Epithelial cell of proximal tubule (primary cell): Measurements from ENCODE around the gene ECHS1. TPM values are rescaled to one million over a fixed set of nuclear protein-coding genes. Genes with fewer than 3 reads are reported as not detected.
"Not testable (repeated sequence)": the region's sequence is repeated elsewhere in the genome, so short reads cannot be mapped to it uniquely, and the experiment has no call there.

Source experiments
- DNase-seq: peaks from one replicate; pipeline ENCODE4 v3.0.0-alpha.2; 2011; ENCODE audit warnings: low read depth
- H3K4me3 ChIP-seq: 2 replicates; pipeline ENCODE4 v1.5.1; 2011; ENCODE audit warnings: low read depth, mild to moderate bottlenecking, low read length
- total RNA-seq: library from RNA; depleted of rRNA; stranded (reverse); fragments of >200 nt; gene quantifications from 2 replicates; pipeline ENCODE4 v1.2.3, GENCODE V29; 2015
- TF ChIP-seq, protein P1 (sequence below): conservative IDR thresholded peaks from 2 replicates; pipeline ENCODE4 v1.5.1; 2012; ENCODE audit warnings: low read depth, mild to moderate bottlenecking, low read length

The ECHS1 gene
- total RNA-seq, 1 donor from 2014 or later = 130 TPM

DNA sequence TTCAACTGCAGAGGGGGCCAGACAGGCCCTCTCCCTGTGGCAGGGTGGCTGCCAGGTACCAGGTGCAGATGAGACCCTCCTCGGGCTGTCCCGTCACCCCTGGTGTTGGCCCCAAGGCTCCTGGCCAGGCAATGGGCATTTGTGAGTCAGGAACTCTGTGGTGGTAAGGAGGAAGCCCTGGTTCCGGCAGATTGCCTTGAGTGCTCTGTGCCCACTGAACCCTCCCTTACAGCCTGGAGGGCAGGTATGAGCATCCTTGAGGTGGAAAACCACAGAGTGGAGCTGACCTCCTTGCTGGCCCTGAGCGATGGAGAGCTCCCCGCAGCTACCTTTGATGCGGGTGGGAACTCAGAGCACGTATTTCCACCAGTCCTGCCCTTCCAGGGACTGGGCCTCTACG, 7.9 kb upstream of the ECHS1 start:
- TF ChIP-seq, protein P1, sequence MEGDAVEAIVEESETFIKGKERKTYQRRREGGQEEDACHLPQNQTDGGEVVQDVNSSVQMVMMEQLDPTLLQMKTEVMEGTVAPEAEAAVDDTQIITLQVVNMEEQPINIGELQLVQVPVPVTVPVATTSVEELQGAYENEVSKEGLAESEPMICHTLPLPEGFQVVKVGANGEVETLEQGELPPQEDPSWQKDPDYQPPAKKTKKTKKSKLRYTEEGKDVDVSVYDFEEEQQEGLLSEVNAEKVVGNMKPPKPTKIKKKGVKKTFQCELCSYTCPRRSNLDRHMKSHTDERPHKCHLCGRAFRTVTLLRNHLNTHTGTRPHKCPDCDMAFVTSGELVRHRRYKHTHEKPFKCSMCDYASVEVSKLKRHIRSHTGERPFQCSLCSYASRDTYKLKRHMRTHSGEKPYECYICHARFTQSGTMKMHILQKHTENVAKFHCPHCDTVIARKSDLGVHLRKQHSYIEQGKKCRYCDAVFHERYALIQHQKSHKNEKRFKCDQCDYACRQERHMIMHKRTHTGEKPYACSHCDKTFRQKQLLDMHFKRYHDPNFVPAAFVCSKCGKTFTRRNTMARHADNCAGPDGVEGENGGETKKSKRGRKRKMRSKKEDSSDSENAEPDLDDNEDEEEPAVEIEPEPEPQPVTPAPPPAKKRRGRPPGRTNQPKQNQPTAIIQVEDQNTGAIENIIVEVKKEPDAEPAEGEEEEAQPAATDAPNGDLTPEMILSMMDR = no peak
- H3K4me3 ChIP-seq = no peak overlapping the region
- no peak for DNase-seq

DNA sequence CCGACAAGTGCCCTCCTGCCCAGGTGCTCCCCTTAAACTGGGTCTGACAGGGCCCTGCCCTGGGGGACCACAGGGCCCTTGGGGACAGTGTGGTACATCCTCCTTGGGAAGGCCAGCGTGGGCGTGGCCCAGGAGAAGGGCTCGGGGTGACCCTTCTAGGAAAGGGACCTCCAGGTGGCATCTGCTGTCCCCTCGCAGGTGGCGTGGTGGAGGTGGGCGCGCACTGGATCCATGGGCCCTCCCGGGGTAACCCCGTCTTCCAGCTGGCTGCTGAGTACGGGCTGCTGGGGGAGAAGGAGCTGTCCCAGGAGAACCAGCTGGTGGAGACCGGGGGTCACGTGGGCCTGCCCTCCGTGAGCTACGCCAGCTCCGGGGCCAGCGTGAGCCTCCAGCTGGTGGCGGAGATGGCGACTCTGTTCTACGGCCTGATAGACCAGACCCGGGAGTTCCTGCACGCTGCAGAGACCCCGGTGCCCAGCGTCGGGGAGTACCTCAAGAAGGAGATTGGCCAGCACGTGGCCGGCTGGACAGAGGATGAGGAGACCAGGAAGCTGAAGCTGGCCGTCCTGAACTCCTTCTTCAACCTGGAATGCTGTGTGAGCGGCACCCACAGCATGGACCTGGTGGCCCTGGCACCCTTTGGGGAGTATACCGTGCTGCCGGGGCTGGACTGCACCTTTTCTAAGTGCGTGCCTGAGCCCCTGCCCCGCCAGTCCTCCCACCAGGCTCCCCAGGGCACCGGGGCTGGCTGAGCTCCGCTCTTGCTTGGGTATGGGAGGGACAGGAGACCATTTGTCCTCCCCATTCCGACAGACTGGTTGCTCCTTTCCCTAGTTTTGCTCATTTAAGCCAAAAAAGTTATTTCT, 6.9 kb upstream of the ECHS1 start:
- TF ChIP-seq, protein P1 = no peak
- DNase-seq = no peak
- H3K4me3 ChIP-seq = peak overlapping the region; percentile 69

DNA sequence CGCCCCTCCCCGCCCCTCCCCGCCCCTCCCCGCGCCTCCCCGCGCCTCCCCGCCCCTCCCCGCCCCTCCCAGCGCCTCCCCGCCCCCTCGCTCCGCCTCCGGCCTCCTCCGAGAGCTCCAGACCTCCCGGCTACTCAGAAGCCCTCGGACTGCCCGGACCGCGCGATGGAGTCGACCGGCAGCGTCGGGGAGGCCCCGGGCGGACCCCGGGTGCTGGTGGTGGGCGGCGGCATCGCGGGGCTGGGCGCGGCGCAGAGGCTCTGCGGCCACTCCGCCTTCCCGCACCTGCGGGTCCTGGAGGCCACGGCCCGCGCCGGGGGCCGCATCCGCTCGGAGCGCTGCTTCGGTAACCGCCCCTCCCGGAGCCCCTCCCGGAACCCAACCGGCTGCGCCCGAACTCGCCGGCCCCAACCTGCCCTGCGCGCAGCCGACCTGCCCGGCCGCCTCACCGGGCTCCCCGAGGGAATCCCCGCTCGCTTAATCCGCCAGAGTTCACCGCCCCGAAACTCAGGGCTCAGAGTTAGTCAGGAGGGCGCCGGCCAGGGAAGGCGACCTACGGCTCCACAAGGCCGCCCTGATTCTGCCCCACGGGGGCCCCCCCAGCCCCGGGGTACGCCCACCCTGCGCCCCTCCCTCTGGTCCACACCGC, 6.1 kb upstream of the ECHS1 start, which contains the start of gene PAOX:
TSS of gene PAOX (plus strand) at position 111 of the 649 bp plus-strand sequence. CDS start at position 166, 55 bp downstream.
- DNase-seq = no peak
- peak within 1 kb of the TSS; percentile 80 for H3K4me3 ChIP-seq
- TF ChIP-seq, protein P1 = no peak

DNA sequence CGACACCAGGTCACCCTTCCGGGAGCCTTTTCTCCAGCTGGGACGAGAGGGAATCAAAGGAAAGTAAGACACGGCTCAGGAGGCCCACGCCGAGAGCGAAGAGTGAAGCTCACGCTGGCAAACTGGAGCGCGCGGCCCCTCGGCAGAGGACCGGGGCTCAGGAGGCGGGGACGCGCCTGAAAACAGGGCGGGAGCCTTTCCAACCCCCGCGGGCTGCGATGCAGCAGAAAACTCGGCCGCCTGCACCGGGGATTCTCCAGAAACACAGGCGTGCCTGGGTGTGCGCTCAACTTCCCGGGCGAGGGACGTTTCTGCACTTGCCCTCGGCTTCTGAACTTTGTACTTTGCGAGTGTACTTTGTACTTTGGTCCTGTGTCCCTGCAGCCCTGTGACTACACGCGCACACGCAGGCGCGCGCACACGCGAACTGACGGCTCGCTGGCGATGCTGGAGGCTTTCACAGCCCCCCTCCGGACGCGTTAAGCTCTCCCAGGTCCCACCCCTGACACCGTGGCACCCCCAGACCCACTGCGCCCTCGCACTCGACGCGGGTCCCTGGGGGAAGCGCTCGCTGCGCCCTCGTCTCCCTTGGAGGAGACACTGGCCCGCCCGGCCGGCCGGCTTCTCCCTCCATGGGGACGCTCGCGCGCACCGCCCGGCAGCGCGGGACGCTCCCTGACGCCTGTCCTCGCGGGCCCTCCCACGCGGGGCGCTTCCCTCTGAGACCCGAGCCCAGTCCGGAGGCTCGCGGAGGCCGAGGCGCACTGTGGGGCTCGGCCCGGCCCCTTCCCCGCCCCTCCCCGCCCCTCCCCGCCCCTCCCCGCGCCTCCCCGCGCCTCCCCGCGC, 5.3 kb upstream of the ECHS1 start:
- TF ChIP-seq, protein P1 = no peak
- H3K4me3 ChIP-seq = peak overlapping the region; percentile 80
- no peak for DNase-seq

DNA sequence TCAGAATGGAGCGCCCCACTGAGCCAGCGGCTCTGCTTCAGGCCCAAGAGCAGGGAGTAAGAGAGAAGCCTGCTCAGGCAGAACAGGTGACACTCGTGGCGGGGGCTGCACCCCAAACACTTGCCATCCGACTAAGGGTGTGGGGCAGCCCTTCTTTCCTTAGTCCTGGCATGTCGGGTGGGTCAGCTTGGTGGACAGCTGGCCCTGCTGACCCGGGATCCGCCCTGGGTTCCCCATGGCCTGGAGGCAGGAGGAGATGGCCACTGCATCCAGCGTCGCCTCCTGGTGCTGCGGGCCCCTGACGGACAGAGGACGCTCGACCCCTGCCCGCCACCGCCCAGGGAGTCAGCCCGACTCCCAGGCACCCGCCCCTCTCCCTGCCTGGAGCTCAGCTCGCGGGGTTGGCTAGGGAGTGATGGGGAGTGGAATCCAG, 4.7 kb upstream of the ECHS1 start:
- DNase-seq = no peak
- TF ChIP-seq, protein P1 = no peak
- H3K4me3 ChIP-seq = peak overlapping the region; percentile 80

DNA sequence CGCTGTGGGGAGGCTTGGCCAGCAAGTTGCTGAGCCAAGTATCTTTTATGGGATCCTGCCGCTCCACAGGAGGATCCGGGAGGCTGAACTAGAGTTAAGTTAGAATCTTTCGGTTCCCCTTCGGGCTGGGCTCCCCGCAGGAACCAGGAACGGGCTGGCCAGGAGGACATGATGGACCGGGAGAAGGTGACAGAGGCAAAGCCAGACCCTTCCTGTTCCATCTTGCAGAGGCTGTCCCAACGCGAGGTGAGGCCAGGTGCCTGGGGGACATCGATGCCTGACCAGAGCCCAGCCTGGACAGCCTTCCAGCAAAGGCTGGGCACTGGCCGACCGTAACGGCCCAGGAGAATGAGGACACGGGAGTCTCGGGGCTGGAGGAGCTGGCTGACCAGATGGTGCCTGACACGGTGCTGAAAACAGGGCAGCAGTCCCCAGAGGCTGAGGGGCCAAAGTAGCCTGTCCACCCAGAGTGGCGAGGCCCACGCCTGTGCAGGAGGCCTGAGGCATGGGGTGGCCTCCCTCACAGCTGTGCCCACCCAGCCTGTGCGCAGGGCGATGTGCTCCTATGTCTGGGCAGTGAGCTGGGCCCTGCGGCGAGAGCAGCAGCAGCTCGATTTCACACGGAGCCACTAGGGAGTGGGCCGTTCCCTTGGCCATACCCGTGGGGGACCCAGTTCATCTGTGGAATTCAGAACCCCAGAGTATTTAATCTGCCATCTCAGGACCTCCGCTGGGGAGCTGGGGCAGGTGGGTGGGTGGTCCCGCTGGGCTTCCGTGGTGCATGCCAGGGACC, 4.1 kb upstream of the ECHS1 start:
- no peak for DNase-seq
- H3K4me3 ChIP-seq = no peak overlapping the region
- TF ChIP-seq, protein P1 = no peak

DNA sequence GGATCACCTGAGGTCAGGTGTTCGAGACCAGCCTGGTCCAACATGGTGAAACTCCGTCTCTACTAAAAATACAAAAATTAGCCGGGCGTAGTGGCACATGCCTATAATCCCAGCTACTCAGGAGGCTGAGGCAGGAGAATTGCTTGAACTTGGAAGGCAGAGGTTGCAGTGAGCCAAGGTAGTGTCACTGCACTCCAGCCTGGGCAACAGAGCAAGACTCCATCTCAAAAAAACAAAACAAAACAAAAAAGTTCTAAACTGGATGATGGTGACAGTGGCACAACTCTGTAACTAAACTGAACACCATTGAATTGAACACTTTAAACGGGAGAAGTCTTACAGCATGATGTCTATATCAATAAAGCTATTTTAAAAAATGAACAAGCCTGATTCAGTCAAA, 3.0 kb upstream of the ECHS1 start:
- not testable (repeated sequence) for H3K4me3 ChIP-seq, DNase-seq
